ENCODE data around the gene FKRP.

Gene FKRP

DNA sequence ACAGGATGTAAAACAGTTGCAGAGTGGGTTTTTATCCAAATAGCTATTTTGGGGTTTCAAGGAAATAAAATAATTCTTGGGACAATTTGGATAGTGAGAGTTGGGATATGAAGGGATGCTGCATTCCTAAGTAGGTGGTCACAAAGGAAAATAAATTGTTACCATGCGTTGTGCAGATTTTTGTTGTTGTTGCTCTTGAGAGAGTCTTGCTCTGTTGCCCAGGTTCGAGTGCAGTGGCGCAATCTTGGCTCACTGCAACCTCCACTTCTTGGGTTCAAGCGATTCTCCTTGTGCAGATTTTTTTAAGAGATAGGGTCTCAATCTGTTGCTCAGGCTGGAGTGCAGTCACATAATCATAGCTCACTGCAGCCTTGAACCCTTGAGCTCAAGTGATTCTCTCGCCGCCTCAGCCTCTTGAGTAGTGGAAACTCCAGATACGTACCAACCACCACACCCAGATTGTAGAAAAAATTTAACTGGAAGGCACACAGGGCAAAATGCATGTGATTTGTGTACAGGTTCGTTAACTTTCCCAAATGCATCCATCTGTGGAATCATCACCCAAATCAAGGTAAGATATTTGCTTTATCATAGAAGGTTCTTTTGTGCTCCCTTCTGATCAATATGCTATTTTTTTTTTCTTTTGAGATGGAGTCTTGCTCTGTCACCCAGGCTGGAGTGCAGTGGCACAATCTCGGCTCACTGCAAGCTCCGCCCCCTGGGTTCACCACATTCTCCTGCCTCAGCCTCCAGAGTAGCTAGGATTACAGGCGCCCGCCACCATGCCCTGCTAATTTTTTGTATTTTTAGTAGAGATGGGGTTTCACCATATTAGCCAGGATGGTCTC lies 26.5 kb downstream of the FKRP start:
- Histone ChIP-seq H3K79me2 (ENCODE audit: low read length) (peaks cover 6% of the 10 kb centered on the region; the same call in 1 of the 2 replicates), H3K9ac (ENCODE audit: low read length) (no peak overlapping the region), H3K4me1 (ENCODE audit: low read length) (no peaks in the 10 kb centered on the region), H3F3A (ENCODE audit: insufficient read depth, low read length) (peaks cover 18% of the 10 kb centered on the region; the same call in 1 of the 2 replicates), H3K27me3 (replicated peaks; ENCODE audit: insufficient read depth, low read length) (no peaks in the 10 kb centered on the region), H3K36me3 (replicated peaks; ENCODE audit: insufficient read depth, low read length) (peaks cover 15% of the 10 kb centered on the region), H3K9me3 (replicated peaks; ENCODE audit: insufficient read depth, low read length) (no peaks in the 10 kb centered on the region), H4K20me1 (ENCODE audit: insufficient read depth, low read length) (no peaks in the 10 kb centered on the region), H2AFZ (ENCODE audit: low read length) (no peak overlapping the region), H3K27ac (ENCODE audit: low read length) (no peak overlapping the region), H3K4me3 (ENCODE audit: low read length) (no peak overlapping the region), H3K4me2 (ENCODE audit: low read depth, low read length) (no peak overlapping the region), H3K9me2 (replicated peaks; ENCODE audit: insufficient read depth, low read length) (no peaks in the 10 kb centered on the region)
- no peak for DNase-seq
- TF ChIP-seq EZH2phosphoT487 (IDR thresholded peaks at IDR 0.05; ENCODE audit: low read length) (no peak), EZH2 (optimal IDR thresholded peaks at IDR 0.05; ENCODE audit: low read depth, low read length) (no peak)
- TF ChIP-seq, protein P1, sequence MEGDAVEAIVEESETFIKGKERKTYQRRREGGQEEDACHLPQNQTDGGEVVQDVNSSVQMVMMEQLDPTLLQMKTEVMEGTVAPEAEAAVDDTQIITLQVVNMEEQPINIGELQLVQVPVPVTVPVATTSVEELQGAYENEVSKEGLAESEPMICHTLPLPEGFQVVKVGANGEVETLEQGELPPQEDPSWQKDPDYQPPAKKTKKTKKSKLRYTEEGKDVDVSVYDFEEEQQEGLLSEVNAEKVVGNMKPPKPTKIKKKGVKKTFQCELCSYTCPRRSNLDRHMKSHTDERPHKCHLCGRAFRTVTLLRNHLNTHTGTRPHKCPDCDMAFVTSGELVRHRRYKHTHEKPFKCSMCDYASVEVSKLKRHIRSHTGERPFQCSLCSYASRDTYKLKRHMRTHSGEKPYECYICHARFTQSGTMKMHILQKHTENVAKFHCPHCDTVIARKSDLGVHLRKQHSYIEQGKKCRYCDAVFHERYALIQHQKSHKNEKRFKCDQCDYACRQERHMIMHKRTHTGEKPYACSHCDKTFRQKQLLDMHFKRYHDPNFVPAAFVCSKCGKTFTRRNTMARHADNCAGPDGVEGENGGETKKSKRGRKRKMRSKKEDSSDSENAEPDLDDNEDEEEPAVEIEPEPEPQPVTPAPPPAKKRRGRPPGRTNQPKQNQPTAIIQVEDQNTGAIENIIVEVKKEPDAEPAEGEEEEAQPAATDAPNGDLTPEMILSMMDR (IDR thresholded peaks at IDR 0.05; ENCODE audit: low read length) = no peak

GRCh38 chr19:46773018-46773399 lies 27.2 kb downstream of the FKRP start:
- Histone ChIP-seq H3K4me3 (ENCODE audit: low read length) (no peak overlapping the region), H3K4me1 (ENCODE audit: low read length) (no peaks in the 10 kb centered on the region), H3F3A (ENCODE audit: insufficient read depth, low read length) (peaks cover 18% of the 10 kb centered on the region; the same call in 1 of the 2 replicates), H3K9ac (ENCODE audit: low read length) (no peak overlapping the region), H2AFZ (ENCODE audit: low read length) (no peak overlapping the region), H3K27me3 (replicated peaks; ENCODE audit: insufficient read depth, low read length) (no peaks in the 10 kb centered on the region), H3K9me3 (replicated peaks; ENCODE audit: insufficient read depth, low read length) (no peaks in the 10 kb centered on the region), H3K4me2 (ENCODE audit: low read depth, low read length) (no peak overlapping the region), H3K79me2 (ENCODE audit: low read length) (peaks cover 6% of the 10 kb centered on the region; the same call in 1 of the 2 replicates), H4K20me1 (ENCODE audit: insufficient read depth, low read length) (no peaks in the 10 kb centered on the region), H3K36me3 (replicated peaks; ENCODE audit: insufficient read depth, low read length) (peaks cover 15% of the 10 kb centered on the region), H3K9me2 (replicated peaks; ENCODE audit: insufficient read depth, low read length) (no peaks in the 10 kb centered on the region), H3K27ac (ENCODE audit: low read length) (no peak overlapping the region)
- DNase-seq = no peak
- TF ChIP-seq EZH2 (optimal IDR thresholded peaks at IDR 0.05; ENCODE audit: low read depth, low read length) = no peak
- no peak for TF ChIP-seq EZH2phosphoT487 (IDR thresholded peaks at IDR 0.05; ENCODE audit: low read length)
- TF ChIP-seq, protein P1 (IDR thresholded peaks at IDR 0.05; ENCODE audit: low read length) = no peak

DNA sequence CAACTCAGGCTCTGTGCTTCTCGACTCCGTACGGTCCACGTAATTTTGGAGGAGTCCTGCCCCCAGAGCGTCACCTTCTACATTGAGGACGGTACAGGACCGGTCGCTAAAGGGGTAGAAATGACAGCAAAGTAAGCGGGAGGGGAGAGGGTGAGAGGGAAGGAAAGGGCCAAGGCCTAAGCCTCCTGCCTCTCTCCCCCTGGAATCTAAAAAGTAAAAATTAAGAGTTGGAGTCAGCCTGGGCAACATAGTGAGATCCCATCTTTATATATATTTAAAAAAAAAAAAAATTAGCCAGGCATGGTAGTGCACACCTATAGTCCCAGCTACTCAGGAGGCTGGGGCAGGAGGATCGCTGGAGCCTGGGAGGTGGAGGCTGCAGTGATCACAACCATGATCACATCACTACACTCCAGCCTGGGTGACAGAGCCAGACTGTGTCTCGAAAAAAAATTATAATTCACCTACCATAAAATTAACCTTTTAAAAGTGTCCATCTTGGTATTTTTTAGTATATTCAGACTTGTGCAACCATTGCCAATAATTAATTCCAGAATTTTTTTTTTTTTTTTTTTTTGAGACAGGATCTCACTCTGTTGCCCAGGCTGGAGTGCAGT lies 29.9 kb downstream of the FKRP start:
- DNase-seq = no peak
- H3F3A ChIP-seq (ENCODE audit: insufficient read depth, low read length) = peaks cover 24% of the 10 kb centered on the region; the same call in 1 of the 2 replicates
- H3K36me3 ChIP-seq (replicated peaks; ENCODE audit: insufficient read depth, low read length) = peaks cover 19% of the 10 kb centered on the region

More for the DNA sequence above, 29.9 kb downstream of the FKRP start:
- H3K4me3 ChIP-seq (ENCODE audit: low read length) = no peak overlapping the region
- TF ChIP-seq, protein P1 (IDR thresholded peaks at IDR 0.05; ENCODE audit: low read length) = no peak
- no peak for TF ChIP-seq EZH2 (optimal IDR thresholded peaks at IDR 0.05; ENCODE audit: low read depth, low read length)
- no peak for TF ChIP-seq EZH2phosphoT487 (IDR thresholded peaks at IDR 0.05; ENCODE audit: low read length)
- H3K27ac ChIP-seq (ENCODE audit: low read length) = no peak overlapping the region
- H3K4me2 ChIP-seq (ENCODE audit: low read depth, low read length) = no peak overlapping the region
- peaks cover 15% of the 10 kb centered on the region for H3K79me2 ChIP-seq (ENCODE audit: low read length)
- H3K4me1 ChIP-seq (ENCODE audit: low read length) = no peaks in the 10 kb centered on the region
- H3K9ac ChIP-seq (ENCODE audit: low read length) = no peak overlapping the region
- no peaks in the 10 kb centered on the region for H3K9me3 ChIP-seq (replicated peaks; ENCODE audit: insufficient read depth, low read length)
- no peaks in the 10 kb centered on the region for H4K20me1 ChIP-seq (ENCODE audit: insufficient read depth, low read length)
- H3K27me3 ChIP-seq (replicated peaks; ENCODE audit: insufficient read depth, low read length) = no peaks in the 10 kb centered on the region
- no peaks in the 10 kb centered on the region for H3K9me2 ChIP-seq (replicated peaks; ENCODE audit: insufficient read depth, low read length)
- H2AFZ ChIP-seq (ENCODE audit: low read length) = no peak overlapping the region

All from MM.1S (cell line).